GM12864 (cell line): ENCODE data around the gene TSPAN2.

Experiments used
- DNase-seq: peaks from one replicate; pipeline ENCODE4 v3.0.0-alpha.2; 2011; ENCODE audit warnings: low read depth
- H3K4me3 ChIP-seq: 2 replicates; pipeline ENCODE4 v1.5.1; 2011; ENCODE audit warnings: mild to moderate bottlenecking, low read depth, low read length, control low read depth
- TF ChIP-seq, protein P1 (sequence below): IDR thresholded peaks from 2 replicates; pipeline ENCODE4 v1.5.1; 2011; ENCODE audit warnings: low read depth, mild to moderate bottlenecking, moderate library complexity, low read length, control low read depth, inconsistent platforms; ENCODE audit errors: missing control alignments

The TSPAN2 gene

DNA sequence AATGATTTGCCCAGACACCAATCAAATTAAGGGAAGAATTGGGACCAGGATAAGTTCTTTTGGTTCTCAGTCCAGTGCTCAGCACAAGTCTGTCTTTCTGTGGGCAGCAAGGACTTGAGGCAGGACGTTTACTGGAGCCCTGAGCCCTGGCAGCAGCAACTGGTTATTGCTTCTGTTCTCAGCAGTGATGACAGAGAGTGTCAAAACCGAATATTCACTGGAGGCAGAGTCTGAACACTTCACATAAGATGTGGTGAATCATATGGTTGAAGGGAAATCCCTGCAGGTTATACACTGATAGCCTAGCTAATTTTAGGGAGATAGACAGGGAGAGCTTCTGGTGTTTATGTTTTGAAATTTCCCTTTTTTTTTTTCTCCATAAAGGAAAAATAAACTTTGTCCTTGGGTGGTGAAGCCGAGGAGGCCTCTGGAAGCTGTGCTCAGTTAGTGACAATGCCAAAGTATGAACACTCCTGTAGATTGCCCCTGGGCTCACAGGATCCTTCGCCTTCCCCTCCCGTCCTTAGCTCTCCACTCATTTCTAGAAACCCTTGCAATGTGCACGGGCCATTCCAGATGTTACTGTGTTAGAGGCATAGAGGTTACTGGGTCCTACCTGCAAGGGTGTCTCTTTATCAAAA is 26.3 kb upstream of the TSPAN2 start:
- no peak overlapping the region for H3K4me3 ChIP-seq
- TF ChIP-seq, protein P1, sequence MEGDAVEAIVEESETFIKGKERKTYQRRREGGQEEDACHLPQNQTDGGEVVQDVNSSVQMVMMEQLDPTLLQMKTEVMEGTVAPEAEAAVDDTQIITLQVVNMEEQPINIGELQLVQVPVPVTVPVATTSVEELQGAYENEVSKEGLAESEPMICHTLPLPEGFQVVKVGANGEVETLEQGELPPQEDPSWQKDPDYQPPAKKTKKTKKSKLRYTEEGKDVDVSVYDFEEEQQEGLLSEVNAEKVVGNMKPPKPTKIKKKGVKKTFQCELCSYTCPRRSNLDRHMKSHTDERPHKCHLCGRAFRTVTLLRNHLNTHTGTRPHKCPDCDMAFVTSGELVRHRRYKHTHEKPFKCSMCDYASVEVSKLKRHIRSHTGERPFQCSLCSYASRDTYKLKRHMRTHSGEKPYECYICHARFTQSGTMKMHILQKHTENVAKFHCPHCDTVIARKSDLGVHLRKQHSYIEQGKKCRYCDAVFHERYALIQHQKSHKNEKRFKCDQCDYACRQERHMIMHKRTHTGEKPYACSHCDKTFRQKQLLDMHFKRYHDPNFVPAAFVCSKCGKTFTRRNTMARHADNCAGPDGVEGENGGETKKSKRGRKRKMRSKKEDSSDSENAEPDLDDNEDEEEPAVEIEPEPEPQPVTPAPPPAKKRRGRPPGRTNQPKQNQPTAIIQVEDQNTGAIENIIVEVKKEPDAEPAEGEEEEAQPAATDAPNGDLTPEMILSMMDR, result no peak
- DNase-seq, result no peak

DNA sequence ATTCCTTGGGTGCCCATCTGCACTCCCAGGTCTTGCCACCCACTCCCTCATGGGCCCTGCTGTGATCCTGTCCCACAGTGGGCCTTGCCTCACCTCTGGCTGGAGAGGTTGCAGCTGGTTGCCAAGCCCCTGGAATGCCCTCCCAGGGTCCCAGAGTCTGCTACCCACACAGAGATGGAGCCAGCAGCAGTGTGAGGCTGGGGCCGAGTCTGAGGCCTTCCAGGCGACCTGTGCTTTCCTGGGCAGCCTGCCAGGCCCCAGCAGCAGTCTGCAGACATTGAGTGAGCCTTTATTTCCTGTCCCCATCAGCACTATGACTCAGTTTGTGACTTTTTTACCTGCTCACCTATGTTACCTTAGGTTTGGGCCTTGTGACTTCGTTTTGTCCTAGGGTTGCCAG is 25.0 kb upstream of the TSPAN2 start:
- H3K4me3 ChIP-seq, result no peak overlapping the region
- DNase-seq, result no peak
- TF ChIP-seq, protein P1, result no peak

DNA sequence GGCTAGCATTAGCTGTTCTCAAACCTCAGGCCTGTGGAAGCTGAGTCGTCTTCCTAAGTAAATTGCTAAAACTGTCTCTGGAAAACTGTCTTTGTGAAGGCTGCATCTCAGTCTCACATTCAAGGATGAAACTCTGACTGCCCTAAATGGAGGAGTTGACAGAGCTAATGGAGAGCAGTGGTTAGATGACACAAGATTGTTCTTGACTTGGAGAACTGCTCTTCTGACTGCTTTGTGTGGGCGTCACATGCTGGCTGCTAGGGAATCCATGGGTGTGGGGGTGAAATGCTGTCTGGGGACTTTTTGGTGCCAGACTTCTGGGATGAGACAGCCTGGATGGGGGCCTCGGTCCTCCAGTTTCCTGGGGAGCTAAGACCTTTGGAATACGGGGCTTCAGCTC is 24.5 kb upstream of the TSPAN2 start:
- H3K4me3 ChIP-seq, result no peak overlapping the region
- TF ChIP-seq, protein P1, result no peak
- DNase-seq, result no peak

- TF ChIP-seq, protein P1, result peak; percentile 91
- DNase-seq, result no peak
- H3K4me3 ChIP-seq, result no peak overlapping the region
These were observed 23.4 kb upstream of the TSPAN2 start for GRCh38 chr1:115112496-115113375.

- DNase-seq, result no peak
- TF ChIP-seq, protein P1, result no peak
- H3K4me3 ChIP-seq, result no peak overlapping the region
These were observed 18.4 kb upstream of the TSPAN2 start for GRCh38 chr1:115107516-115108260.

DNA sequence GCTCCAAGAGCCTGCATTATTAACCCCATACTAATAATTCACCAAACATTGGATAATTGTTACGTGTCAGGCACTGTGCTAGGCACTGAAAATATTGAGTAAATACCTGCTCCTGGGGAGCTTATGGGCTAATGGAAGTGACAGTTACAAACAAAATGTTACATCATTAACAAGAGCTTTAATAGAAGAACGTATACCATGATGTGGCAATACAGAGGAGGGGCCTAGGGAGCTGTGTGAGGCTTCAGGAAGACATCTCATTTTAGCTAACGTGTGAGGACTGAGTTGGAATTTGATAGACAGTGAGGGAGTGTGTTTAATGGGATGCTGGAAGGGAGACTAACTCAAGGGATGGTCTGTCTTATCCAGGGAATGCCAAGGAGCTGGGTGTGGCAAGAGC is 16.5 kb upstream of the TSPAN2 start:
- no peak overlapping the region for H3K4me3 ChIP-seq
- TF ChIP-seq, protein P1, result no peak
- no peak for DNase-seq
